GM12874 (cell line): ENCODE results near the gene TM4SF20.

ENCODE experiments used
- CTCF ChIP-seq: IDR thresholded peaks from 2 replicates; pipeline ENCODE4 v1.5.1; 2011; ENCODE audit warnings: low read depth, mild to moderate bottlenecking, control low read depth, low read length, moderate library complexity; ENCODE audit not compliant: insufficient read depth

TM4SF20 gene

DNA sequence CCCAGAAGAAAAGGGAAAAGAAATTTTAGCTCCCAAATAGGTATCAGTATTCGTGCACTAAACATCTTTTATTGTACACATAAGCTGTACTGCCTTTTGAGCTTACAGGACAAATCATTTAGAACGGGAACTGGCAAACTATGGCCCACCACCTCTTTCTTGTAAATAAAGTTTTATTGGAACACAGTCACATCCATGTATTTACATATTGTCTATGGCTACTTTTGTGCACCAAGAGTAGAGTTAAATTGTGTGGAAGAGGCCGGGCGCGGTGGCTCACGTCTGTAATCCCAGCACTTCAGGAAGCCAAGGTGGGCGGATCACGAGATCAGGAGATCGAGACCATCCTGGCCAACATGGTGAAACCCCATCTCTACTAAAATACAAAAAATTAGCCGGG, 5.7 kb downstream of the TM4SF20 start:
- TF ChIP-seq CTCF, result no peak

- no peak for TF ChIP-seq CTCF
Measured at GRCh38 chr2:227370791-227371312, 8.3 kb downstream of the TM4SF20 start.

DNA sequence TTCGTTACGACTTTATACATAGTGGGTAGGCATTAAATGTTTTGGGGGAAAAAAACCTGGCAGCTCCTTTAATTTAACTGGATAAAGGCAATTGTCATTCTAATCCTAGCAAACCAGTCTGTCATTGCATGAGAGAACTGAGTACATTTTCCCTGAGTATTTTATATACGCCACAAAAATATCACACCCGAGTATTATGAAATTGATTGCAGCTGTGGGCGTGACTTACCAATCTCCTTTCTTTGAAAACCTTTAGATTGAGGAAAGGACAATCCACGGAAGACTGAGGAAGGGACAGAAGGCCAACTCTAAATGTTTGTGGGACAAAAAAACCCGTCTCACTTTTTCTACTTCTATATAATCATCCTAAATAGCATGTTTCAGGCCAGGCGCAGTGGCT, 9.0 kb downstream of the TM4SF20 start:
- no peak for TF ChIP-seq CTCF

GRCh38 chr2:227368574-227368973, 10.5 kb downstream of the TM4SF20 start:
- TF ChIP-seq CTCF, result no peak

DNA sequence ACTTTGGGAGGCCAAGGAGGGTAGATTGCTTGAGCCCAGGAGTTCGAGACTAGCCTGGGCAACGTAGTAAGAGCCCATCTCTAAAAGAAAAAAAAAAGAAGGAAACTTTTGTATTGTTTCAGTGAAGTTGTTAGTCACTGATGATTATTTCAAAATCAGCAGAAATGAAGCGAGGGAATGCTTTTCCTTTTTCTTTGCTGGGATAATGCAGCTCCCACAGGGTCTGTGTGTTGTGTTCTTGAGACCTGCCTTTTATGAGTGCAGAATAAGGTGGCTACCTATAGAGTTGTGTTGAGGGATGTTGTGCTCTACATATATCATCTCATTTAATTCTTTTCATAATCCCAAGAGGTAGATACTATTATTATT, 11.7 kb downstream of the TM4SF20 start:
- TF ChIP-seq CTCF, result no peak

- TF ChIP-seq CTCF, result no peak
Measured at GRCh38 chr2:227366769-227367426, 12.2 kb downstream of the TM4SF20 start.

- TF ChIP-seq CTCF, result no peak
Measured at GRCh38 chr2:227365833-227366232, 13.3 kb downstream of the TM4SF20 start.
